Esophagus (tissue), 2 donors: ENCODE results near the gene PDS5B. TPM values are rescaled to one million over a fixed set of nuclear protein-coding genes. Genes with fewer than 3 reads are reported as not detected.

Source experiments
- H3K27ac ChIP-seq, 2 donors: one replicate each; pipeline ENCODE4 v1.5.1; 2013; ENCODE audit warnings: low read depth in 2 of 2, mild to moderate bottlenecking in 2 of 2, inconsistent platforms in 1 of 2, low read length in 1 of 2, moderate library complexity in 1 of 2
- H3K27me3 ChIP-seq, 2 donors: one replicate each; pipeline ENCODE4 v1.6.1; 2013; ENCODE audit warnings: low read length in 2 of 2, control low read depth in 1 of 2, mild to moderate bottlenecking in 1 of 2; ENCODE audit not compliant: insufficient read depth in 2 of 2, control insufficient read depth in 1 of 2
- H3K36me3 ChIP-seq, 2 donors: one replicate each; pipeline ENCODE4 v1.6.1; 2013; ENCODE audit warnings: low read length in 1 of 2; ENCODE audit not compliant: control insufficient read depth in 2 of 2, insufficient read depth in 2 of 2
- H3K4me1 ChIP-seq, 2 donors: one replicate each; pipeline ENCODE4 v1.6.1; 2013; ENCODE audit warnings: low read length in 1 of 2; ENCODE audit not compliant: control insufficient read depth in 2 of 2, insufficient read depth in 2 of 2
- H3K4me3 ChIP-seq, 2 donors: one replicate each; pipeline ENCODE4 v1.5.1; 2013; ENCODE audit warnings: low read length in 2 of 2, mild to moderate bottlenecking in 2 of 2, low read depth in 1 of 2, moderate library complexity in 1 of 2
- H3K9me3 ChIP-seq, 2 donors: one replicate each; pipeline ENCODE4 v1.6.1; 2013; ENCODE audit warnings: mild to moderate bottlenecking in 2 of 2, low read depth in 1 of 2, low read length in 1 of 2, moderate library complexity in 1 of 2; ENCODE audit not compliant: control insufficient read depth in 2 of 2, insufficient read depth in 1 of 2
- WGBS, 2 donors: extraction: QIAGEN DNeasy Blood & Tissue Kit; methylation state at CpG; one replicate each; pipeline ENCODE4 v1.1.7; 2013; 5-methylcytosine and 5-hydroxymethylcytosine counted together
- polyA plus RNA-seq, 2 donors: library from polyadenylated mRNA; stranded (reverse); fragments of 200-250 nt; gene quantifications; one replicate each; pipeline ENCODE4 v1.2.3, GENCODE V29; 2013
- donor health status: healthy with polysubstance abuse.
- donor health status: Bipolar disorder and iron deficiency.

The PDS5B gene
- polyA plus RNA-seq, 2 donors = 2.5 to 3.8 TPM

DNA sequence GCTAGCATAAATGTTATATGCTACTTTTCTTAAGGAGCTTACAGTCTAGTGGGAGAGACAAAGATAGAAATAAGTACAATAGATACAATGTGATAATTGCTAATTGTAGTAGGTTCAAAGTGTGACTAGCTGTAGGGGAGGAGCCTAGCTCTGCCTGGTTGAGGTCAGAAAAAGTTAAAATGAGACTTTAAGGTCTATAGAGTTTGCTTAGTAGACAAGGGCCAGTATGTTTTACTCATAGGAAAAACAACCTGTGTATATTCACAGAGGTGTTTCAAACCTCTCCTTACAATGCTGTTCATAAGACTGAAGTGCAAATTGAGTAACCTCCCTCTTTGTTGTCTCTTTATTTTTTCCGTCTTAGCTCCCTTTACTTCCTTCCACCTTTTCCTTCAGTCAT, 56.1 kb downstream of the PDS5B start:
- no peaks in the 10 kb centered on the region for H3K4me1 ChIP-seq
- no peak overlapping the region for H3K27ac ChIP-seq
- H3K9me3 ChIP-seq = no peaks in the 10 kb centered on the region
- no peaks in the 10 kb centered on the region for H3K36me3 ChIP-seq
- no peaks in the 10 kb centered on the region for H3K27me3 ChIP-seq
- 74 to 76% methylated on average over 1 of the region's 1 CpG for WGBS, 2 donors
- H3K4me3 ChIP-seq = no peak overlapping the region

- Histone ChIP-seq H3K27ac (no peak overlapping the region), H3K36me3 (no peaks in the 10 kb centered on the region), H3K4me3 (no peak overlapping the region), H3K27me3 (no peaks in the 10 kb centered on the region), H3K4me1 (no peaks in the 10 kb centered on the region), H3K9me3 (no peaks in the 10 kb centered on the region)
- WGBS, 2 donors = 68 to 74% methylated on average over 1 of the region's 1 CpG
Measured at GRCh38 chr13:32642858-32643257, 56.6 kb downstream of the PDS5B start.

DNA sequence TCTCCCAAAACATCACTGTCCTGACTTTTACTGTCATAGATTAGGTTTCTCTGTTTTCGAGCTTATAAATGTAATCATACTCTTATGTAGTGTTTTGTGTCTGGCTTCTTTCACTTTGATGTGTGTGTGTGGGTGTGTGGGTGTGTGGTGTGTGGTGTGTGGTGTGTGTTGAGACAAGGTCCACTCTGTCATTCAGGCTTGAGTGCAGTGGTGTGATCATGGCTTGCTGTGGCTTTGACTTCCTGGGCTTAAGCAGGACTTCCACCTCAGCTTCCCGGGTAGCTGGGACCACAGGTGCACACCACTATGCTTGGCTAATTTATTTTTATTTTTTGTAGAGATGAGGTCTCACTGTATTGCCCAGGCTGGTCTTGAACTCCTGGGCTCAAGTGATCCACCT, 59.6 kb downstream of the PDS5B start:
- WGBS, 2 donors = 66 to 76% methylated on average over 2 of the region's 2 CpGs
- Histone ChIP-seq H3K9me3 (no peaks in the 10 kb centered on the region), H3K27ac (no peak overlapping the region), H3K36me3 (no peaks in the 10 kb centered on the region), H3K27me3 (no peaks in the 10 kb centered on the region), H3K4me1 (no peaks in the 10 kb centered on the region), H3K4me3 (no peak overlapping the region)

GRCh38 chr13:32647926-32648325, 61.7 kb downstream of the PDS5B start:
- H3K9me3 ChIP-seq = no peaks in the 10 kb centered on the region
- no peak overlapping the region for H3K27ac ChIP-seq
- no peak overlapping the region for H3K4me3 ChIP-seq
- no peaks in the 10 kb centered on the region for H3K27me3 ChIP-seq
- 76 to 77% methylated on average over 1 of the region's 1 CpG for WGBS, 2 donors
- no peaks in the 10 kb centered on the region for H3K36me3 ChIP-seq
- H3K4me1 ChIP-seq = no peaks in the 10 kb centered on the region

DNA sequence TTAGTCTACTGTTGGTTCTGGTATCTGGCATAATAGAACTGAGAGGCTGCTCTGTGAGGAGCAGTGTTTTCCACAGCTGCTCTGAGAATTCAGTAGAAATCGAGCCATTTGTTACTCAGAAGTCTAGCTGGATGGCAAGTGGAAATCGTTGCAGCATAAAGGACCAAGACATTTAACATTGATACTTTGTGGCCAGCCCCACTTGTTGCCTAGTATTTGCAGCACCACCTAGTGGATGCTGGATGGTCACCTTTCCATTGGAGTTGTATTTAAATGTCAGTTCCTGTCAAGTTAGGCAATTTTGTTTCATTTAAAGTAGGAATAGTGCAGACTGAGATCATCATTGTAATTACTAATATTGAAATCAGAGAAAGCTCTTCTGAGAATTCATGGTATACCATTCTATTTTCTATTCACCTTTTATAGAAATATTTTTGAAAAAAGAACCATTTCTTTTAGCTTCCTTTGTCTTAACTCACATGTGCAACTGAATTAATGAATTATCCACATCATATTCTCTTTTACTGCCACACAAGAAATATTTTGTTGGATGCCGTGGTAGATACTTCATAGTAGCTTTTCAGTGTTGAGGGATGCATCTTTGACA, 64.6 kb downstream of the PDS5B start:
- H3K27ac ChIP-seq = no peak overlapping the region
- no peaks in the 10 kb centered on the region for H3K4me1 ChIP-seq
- H3K27me3 ChIP-seq = no peaks in the 10 kb centered on the region
- 26 to 27% methylated on average over 3 of the region's 3 CpGs for WGBS, 2 donors
- no peaks in the 10 kb centered on the region for H3K36me3 ChIP-seq
- no peak overlapping the region for H3K4me3 ChIP-seq
- no peaks in the 10 kb centered on the region for H3K9me3 ChIP-seq

GRCh38 chr13:32657309-32657708, 71.1 kb downstream of the PDS5B start:
- no peaks in the 10 kb centered on the region for H3K9me3 ChIP-seq
- WGBS, 2 donors = 96% methylated on average over 3 of the region's 3 CpGs
- no peaks in the 10 kb centered on the region for H3K27me3 ChIP-seq
- H3K4me3 ChIP-seq = no peak overlapping the region
- no peak overlapping the region for H3K27ac ChIP-seq
- peaks cover 0 to 4% of the 10 kb centered on the region in 2 donors for H3K36me3 ChIP-seq
- H3K4me1 ChIP-seq = peaks cover 4 to 6% of the 10 kb centered on the region in 2 donors

DNA sequence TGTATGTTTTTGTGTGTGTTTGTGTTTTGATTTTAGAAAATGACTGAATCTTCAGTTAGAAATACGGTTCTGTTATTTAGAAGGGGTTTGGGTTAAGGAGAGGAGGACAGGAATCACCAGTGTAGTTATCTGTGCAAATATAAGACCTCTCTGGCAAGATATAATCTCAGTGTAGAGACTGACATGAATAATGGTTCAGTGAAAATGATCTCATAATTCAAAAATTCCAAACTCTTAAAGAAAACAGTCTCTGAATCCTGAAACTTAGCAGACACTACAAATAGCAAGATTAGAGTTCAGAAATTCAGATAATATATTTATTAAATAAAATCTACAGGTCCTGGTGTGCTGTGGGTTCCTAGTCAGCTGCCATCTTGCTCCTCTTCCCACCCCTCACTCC, 73.5 kb downstream of the PDS5B start:
- Histone ChIP-seq H3K27me3 (no peaks in the 10 kb centered on the region), H3K27ac (no peak overlapping the region), H3K36me3 (peaks cover 0 to 4% of the 10 kb centered on the region in 2 donors), H3K4me3 (no peak overlapping the region), H3K9me3 (no peaks in the 10 kb centered on the region), H3K4me1 (peaks cover 4 to 6% of the 10 kb centered on the region in 2 donors)
- 77 to 80% methylated on average over 1 of the region's 1 CpG for WGBS, 2 donors

- Histone ChIP-seq H3K4me3 (no peak overlapping the region), H3K27ac (no peak overlapping the region), H3K36me3 (peaks cover 0 to 4% of the 10 kb centered on the region in 2 donors), H3K9me3 (no peaks in the 10 kb centered on the region), H3K27me3 (no peaks in the 10 kb centered on the region), H3K4me1 (peaks cover 4 to 6% of the 10 kb centered on the region in 2 donors)
- 50% methylated on average over 2 of the region's 2 CpGs for WGBS, 2 donors
Measured at GRCh38 chr13:32660227-32660626, 74.0 kb downstream of the PDS5B start.

GRCh38 chr13:32661685-32662084, 75.4 kb downstream of the PDS5B start:
- no peaks in the 10 kb centered on the region for H3K9me3 ChIP-seq
- no peaks in the 10 kb centered on the region for H3K27me3 ChIP-seq
- peaks cover 4 to 6% of the 10 kb centered on the region in 2 donors for H3K4me1 ChIP-seq
- H3K27ac ChIP-seq = no peak overlapping the region
- peaks cover 0 to 4% of the 10 kb centered on the region in 2 donors for H3K36me3 ChIP-seq
- no peak overlapping the region for H3K4me3 ChIP-seq

DNA sequence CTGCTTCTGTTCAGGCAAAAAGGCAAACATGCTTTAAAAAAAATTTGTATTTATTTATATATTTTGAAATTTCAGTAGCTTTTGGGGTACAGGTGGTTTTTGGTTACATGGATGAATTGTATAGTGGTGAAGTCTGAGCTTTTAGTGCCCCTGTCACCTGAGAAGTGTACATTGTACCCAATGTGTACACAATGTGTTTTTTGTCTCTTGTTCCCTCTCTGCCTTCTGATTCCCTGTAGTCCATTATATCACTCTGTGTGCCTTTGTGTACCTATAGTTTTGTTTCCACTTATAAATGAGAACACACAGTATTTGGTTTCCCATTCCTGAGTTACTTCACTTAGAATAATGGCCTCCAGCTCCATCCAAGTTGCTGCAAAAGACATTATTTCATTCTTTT, 77.4 kb downstream of the PDS5B start:
- Histone ChIP-seq H3K36me3 (peaks cover 0 to 4% of the 10 kb centered on the region in 2 donors), H3K4me1 (peaks cover 4 to 6% of the 10 kb centered on the region in 2 donors), H3K4me3 (no peak overlapping the region), H3K9me3 (no peaks in the 10 kb centered on the region), H3K27ac (no peak overlapping the region), H3K27me3 (no peaks in the 10 kb centered on the region)
